ENCODE measurements around the gene EPHA2. TPM values are rescaled to one million over a fixed set of nuclear protein-coding genes. Genes with fewer than 3 reads are reported as not detected.

EPHA2 gene
- total and polyA plus RNA-seq, 4 donors, result 2.9 to 11.1 (median 6.8) TPM

- no peak for DNase-seq (ENCODE audit: low spot score)
- Histone ChIP-seq H3K4me3 (ENCODE audit: low read depth in 1 of 3, low read length in 3 of 3) (no peak overlapping the region), H3K27me3 (ENCODE audit: control insufficient read depth in 4 of 4, insufficient read depth in 4 of 4, low read length in 3 of 4) (no peaks in the 10 kb centered on the region), H3K4me1 (ENCODE audit: control insufficient read depth in 4 of 4, insufficient read depth in 4 of 4, low read length in 3 of 4) (peaks cover 9 to 48% (median 35%) of the 10 kb centered on the region in 4 donors), H3K36me3 (ENCODE audit: control insufficient read depth in 4 of 4, insufficient read depth in 3 of 4, low read depth in 1 of 4, low read length in 3 of 4) (peaks cover 6 to 29% (median 9%) of the 10 kb centered on the region in 4 donors), H3K9ac (ENCODE audit: low read depth in 1 of 2, low read length in 2 of 2) (no peak overlapping the region), H3K9me3 (ENCODE audit: control insufficient read depth in 4 of 4, low read length in 3 of 4) (no peaks in the 10 kb centered on the region), H3K27ac (ENCODE audit: low read depth in 1 of 2, low read length in 2 of 2) (peak overlapping the region in 1 of 2 donors; percentile 4)
- WGBS, result 79% methylated on average over 6 of the region's 6 CpGs
- TF ChIP-seq, protein P1, sequence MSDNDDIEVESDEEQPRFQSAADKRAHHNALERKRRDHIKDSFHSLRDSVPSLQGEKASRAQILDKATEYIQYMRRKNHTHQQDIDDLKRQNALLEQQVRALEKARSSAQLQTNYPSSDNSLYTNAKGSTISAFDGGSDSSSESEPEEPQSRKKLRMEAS (IDR thresholded peaks at IDR 0.05), result no peak
- TF ChIP-seq REST (IDR thresholded peaks at IDR 0.05) (no peak), EGR1 (IDR thresholded peaks at IDR 0.05; ENCODE audit: low read depth in 2 of 2) (no peak), TAF1 (conservative IDR thresholded peaks at IDR 0.05) (no peak), SP1 (IDR thresholded peaks at IDR 0.05) (no peak), NR2F2 (IDR thresholded peaks at IDR 0.05) (no peak), ATF3 (IDR thresholded peaks at IDR 0.05) (no peak), FOXA2 (IDR thresholded peaks at IDR 0.05) (no peak), HNF4A (conservative IDR thresholded peaks at IDR 0.05) (no peak), YY1 (IDR thresholded peaks at IDR 0.05) (no peak), RXRA (IDR thresholded peaks at IDR 0.05) (no peak), RAD21 (IDR thresholded peaks at IDR 0.05) (no peak), JUND (IDR thresholded peaks at IDR 0.05) (no peak), GABPA (IDR thresholded peaks at IDR 0.05 in 1 of 2, conservative IDR thresholded peaks at IDR 0.05 in 1 of 2) (no peak), CTCF (IDR thresholded peaks at IDR 0.05; ENCODE audit: low read depth, low read length, missing input control) (no peak), HNF4G (IDR thresholded peaks at IDR 0.05) (no peak), FOXA1 (IDR thresholded peaks at IDR 0.05) (no peak)
- TF ChIP-seq, protein P2, sequence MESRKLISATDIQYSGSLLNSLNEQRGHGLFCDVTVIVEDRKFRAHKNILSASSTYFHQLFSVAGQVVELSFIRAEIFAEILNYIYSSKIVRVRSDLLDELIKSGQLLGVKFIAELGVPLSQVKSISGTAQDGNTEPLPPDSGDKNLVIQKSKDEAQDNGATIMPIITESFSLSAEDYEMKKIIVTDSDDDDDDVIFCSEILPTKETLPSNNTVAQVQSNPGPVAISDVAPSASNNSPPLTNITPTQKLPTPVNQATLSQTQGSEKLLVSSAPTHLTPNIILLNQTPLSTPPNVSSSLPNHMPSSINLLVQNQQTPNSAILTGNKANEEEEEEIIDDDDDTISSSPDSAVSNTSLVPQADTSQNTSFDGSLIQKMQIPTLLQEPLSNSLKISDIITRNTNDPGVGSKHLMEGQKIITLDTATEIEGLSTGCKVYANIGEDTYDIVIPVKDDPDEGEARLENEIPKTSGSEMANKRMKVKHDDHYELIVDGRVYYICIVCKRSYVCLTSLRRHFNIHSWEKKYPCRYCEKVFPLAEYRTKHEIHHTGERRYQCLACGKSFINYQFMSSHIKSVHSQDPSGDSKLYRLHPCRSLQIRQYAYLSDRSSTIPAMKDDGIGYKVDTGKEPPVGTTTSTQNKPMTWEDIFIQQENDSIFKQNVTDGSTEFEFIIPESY (IDR thresholded peaks at IDR 0.05), result no peak
Measured at GRCh38 chr1:16150508-16150907, 5.4 kb downstream of the EPHA2 start.

Measured in liver (tissue), 9 donors.